VCaP (cell line): ENCODE results near the gene ADCY6.

Source experiments
- H3K27ac ChIP-seq: fragments of 450-650 bp; 2 replicates; pipeline ENCODE4 v1.5.1; 2017
- TF ChIP-seq, protein P1 (sequence below): fragments of 450-650 bp; conservative IDR thresholded peaks from 2 replicates; pipeline ENCODE4 v1.5.1; 2017; ENCODE audit warnings: mild to moderate bottlenecking, moderate library complexity

The ADCY6 gene

DNA sequence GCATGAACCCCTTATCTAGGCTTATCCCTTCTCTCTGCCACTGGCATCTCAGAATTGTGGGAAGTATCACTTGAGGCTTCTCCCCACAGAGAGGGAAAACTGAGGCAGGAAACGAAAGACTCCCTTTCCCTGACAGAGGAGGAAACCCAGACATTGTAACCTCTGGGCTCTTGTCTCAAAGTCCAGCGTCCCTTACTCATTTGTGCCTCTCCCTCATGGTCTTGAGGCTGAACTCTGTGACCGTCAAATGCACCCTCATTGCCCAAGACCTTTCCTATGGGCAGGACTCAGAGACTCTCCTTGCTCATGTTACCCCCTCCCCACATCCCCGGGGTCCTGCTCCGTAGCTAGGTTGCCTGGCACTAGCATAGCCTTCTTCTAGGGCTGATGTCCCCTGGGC lies 33.2 kb upstream of the ADCY6 start:
- H3K27ac ChIP-seq, result no peak overlapping the region
- TF ChIP-seq, protein P1, sequence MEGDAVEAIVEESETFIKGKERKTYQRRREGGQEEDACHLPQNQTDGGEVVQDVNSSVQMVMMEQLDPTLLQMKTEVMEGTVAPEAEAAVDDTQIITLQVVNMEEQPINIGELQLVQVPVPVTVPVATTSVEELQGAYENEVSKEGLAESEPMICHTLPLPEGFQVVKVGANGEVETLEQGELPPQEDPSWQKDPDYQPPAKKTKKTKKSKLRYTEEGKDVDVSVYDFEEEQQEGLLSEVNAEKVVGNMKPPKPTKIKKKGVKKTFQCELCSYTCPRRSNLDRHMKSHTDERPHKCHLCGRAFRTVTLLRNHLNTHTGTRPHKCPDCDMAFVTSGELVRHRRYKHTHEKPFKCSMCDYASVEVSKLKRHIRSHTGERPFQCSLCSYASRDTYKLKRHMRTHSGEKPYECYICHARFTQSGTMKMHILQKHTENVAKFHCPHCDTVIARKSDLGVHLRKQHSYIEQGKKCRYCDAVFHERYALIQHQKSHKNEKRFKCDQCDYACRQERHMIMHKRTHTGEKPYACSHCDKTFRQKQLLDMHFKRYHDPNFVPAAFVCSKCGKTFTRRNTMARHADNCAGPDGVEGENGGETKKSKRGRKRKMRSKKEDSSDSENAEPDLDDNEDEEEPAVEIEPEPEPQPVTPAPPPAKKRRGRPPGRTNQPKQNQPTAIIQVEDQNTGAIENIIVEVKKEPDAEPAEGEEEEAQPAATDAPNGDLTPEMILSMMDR, result no peak

DNA sequence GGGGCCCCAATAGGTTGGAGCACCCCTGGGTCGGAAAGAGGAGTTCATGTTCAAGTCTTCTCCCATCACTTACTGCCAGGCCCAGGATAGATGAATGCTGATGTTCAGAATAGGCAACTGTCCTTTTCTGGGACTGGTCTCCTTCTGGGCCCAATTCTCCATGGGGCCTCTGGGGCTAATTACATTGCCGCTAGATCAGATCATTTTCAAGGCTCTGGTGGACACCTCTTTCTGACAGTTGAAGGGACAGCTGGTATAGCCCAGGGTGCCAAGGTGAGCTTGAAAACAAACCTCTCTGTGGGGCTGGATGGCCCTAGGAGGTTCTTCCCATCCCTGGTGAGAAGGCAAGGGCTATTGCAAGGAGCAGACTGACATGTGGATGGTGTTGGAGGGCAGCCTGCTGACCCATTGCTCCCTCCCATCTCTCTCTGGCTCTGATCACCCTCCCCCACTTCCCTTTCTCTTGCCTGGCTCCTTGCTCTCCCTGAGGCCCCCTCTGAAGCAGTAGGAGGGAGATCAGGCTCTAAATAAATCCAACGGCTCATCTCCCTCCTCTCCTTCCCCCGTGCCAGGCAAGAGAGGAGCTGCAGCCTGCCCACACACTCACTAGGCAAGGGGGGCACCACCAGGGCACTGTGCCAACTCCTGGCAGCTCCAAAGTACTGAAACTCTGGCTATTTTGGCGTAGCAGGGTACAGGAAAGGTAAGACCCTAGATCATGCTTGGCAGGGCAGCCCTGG lies 31.3 kb upstream of the ADCY6 start:
- H3K27ac ChIP-seq, result no peak overlapping the region
- TF ChIP-seq, protein P1, result no peak

DNA sequence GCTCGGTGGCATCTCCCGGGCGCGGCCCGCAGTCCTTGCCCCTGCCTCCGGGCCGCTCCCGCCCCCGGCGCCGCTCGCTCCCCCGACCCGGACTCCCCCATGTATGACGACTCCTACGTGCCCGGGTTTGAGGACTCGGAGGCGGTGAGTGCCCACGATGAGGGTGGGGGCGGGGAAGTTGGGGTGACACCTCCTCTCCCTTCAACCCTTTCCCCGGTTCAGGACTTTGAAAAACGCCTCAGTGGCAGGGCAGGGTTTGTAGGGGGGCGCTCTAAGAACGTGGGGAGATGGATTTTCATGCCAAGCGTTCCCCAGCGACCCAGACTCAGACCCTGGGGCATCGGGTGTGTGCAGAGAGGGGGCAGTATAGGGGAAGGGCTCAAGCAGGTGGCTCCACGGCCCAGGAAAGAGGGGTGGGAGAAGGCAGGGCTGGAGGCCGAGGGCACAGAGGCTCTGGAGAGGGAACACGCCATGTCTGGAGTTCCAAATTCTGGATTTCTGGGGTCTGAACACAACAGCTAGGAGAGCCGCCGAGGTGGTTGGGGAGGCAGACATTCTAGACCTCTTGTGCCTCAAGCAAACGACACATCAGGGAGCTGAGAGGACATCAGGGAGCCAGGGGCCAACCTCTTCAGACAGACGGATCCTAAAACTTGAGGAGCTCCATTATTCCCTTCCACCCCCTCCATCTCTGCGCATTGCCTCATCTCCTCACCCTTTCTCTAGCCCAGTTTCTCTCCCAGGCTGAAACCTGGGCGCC lies 30.1 kb upstream of the ADCY6 start:
- peak overlapping the region; percentile 79; the same call in 1 of the 2 replicates for H3K27ac ChIP-seq

DNA sequence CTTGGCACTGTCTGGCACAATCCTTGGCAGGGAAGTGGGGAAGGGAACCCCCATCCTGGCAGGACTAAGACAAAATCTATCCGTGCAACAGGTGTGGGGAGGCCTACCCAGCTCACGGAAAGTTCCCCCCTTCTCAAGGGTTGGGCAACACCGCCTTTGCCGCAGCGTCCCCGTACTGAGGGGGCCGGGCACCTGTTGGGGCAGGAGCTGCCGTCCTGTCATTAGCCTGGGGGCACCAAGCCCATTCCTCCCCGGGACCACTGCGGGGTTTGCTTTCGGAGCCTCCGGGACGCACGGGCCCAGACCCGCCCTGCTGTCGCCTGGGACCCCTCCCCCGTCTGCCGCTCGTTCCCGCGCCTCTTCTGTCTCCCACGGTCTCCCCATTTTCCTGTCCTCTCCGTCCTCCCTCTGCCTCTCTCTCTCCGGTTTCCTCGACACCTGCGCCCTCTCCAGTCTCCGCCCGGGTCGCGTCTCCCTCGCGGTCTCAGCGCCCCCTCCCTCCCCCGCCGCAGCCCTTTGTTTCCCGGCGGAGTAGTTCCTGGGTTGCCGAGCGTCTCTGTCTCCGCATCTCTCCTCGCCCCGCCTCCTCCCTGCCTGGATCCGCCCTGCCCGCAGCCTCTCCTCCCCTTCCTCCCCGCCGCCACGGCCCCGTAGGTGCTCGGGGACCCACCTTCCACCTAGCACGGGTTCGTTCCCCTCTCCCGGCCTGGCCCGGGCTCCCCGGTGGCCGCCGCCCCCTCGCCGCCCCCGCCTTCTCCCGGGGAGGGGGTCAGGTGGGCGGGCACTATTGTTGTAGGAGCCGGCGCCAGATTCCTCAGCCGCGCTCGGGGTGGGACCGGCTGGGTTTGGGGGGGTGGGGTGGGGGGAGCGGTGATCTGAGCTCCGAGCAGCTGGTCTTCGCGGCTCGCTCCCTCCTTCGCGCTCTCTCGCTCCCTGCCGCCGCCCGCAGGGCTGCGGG lies 29.3 kb upstream of the ADCY6 start, which contains the start of gene CACNB3:
Gene CACNB3 (plus strand): TSS at position 624 of the 958 bp plus-strand sequence. CDS start 434 bp downstream, outside the sequence.
- TF ChIP-seq, protein P1, result no peak
- peak within 1 kb of the TSS; percentile 79; the same call in 1 of the 2 replicates for H3K27ac ChIP-seq

More for the DNA sequence above, 30.1 kb upstream of the ADCY6 start:
- TF ChIP-seq, protein P1, result no peak; the same call in 1 of the 2 replicates

DNA sequence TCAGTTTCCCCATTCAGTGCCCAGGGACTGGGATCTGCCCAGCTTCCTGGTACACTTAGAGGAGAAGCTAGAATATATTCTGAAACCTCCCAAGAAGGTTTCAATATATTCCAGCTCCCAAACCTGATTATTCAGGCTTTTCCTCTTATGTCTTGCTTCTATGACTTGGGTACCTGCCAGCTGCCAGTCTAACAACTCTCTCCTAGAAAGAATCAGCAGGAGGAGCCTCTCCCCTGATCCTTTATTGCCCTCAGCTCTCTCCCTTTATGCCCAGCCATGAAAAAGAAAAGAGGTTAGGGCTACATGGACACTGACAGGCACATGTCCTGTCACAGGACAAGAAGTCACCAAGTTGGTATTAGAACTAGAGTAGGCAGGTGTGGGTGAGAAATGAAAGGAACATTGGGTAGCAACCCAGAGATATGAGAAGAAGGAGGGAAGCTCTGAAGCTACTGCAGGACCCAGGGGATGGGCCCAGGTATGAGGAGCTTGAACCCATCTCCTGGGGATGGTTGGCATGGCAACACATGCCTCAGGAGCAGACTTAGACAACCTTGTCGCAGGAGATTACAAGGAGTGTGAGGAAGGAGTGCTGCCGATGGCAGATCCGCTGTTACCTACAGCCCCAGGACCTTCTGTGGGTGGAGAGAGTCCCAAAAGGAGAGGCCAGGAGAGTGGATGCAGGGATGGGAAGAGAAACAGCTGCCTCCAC lies 27.4 kb upstream of the ADCY6 start:
- TF ChIP-seq, protein P1, result no peak
- peak overlapping the region; percentile 93 for H3K27ac ChIP-seq

DNA sequence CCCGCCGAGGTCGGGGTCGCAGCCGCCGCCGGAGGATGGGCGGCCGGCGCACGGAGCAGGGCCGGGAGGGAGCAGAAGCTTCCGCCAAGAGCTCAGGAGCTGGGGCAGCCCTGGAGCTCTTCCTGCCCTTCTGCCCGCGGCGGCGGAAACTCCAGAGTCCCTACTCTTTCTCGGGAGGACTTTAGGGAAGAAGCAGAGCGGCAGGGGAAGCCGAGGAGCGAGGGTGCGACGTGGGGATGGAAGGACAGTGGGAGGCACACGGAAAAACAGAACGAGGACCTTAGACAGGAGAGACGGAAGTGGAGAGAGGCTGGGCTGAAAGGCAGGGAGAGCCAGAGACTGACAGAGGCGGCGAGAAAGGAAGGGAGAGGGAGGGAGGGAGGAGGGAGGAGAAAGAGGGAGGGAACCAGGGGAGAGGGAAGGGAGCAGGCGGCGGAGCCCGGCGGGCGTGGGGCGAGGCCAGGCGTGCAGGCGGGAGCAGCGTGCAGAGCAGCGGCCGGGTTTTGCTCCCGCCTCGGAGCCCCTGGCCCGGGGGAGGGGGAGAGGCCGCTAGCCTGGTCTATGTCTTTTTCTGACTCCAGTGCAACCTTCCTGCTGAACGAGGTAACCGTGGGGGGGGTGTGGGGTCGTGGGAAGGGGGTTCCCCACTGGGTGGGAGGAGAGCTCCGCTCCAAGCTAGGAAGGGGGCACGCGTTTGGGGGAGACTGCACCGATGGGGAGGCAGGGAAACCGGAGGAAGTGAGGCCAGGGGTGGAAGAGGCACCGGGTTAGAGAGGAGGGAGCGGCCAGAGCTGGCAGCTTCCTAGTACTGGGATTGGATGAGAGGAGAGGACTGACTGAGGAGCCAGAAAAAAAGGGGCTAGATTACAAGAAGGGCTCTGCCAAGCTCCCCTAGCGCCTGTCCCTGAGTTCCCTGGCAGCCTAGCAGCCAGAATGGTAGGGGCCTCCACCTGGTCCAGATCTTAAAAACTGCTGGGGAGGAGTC lies 26.5 kb upstream of the ADCY6 start:
- TF ChIP-seq, protein P1, result no peak
- peak overlapping the region; percentile 93 for H3K27ac ChIP-seq
